Midbrain (tissue), 1 donor: ENCODE results near the gene RAP1GAP.
"Not testable (repeated sequence)": the region's sequence is repeated elsewhere in the genome, so short reads cannot be mapped to it uniquely, and the experiment has no call there.

Experiments
- DNase-seq: peaks from one replicate; lab custom pipeline; 2025; lab: John Stamatoyannopoulos, UW

RAP1GAP gene

GRCh38 chr1:21569820-21570527 is 99.2 kb downstream of the RAP1GAP start:
- DNase-seq = no peak

- DNase-seq = no peak
These were observed 100.3 kb downstream of the RAP1GAP start for GRCh38 chr1:21568809-21569385.

GRCh38 chr1:21568006-21568746 is 101.0 kb downstream of the RAP1GAP start:
- DNase-seq = no peak

GRCh38 chr1:21567241-21568005 is 101.7 kb downstream of the RAP1GAP start:
- DNase-seq = no peak

GRCh38 chr1:21566361-21566760 is 102.8 kb downstream of the RAP1GAP start:
- not testable (repeated sequence) for DNase-seq

GRCh38 chr1:21565285-21565684 is 103.9 kb downstream of the RAP1GAP start:
- DNase-seq = no peak

GRCh38 chr1:21564521-21565095 is 104.5 kb downstream of the RAP1GAP start:
- no peak for DNase-seq

GRCh38 chr1:21563971-21564370 is 105.2 kb downstream of the RAP1GAP start:
- DNase-seq = no peak

- no peak for DNase-seq
These were observed 106.3 kb downstream of the RAP1GAP start for GRCh38 chr1:21562896-21563295.

GRCh38 chr1:21560916-21561638 is 108.1 kb downstream of the RAP1GAP start:
- DNase-seq = no peak

GRCh38 chr1:21559788-21560567 is 109.2 kb downstream of the RAP1GAP start:
- DNase-seq = no peak

- no peak for DNase-seq
These were observed 115.8 kb downstream of the RAP1GAP start for GRCh38 chr1:21553116-21553926.

GRCh38 chr1:21552715-21553114 is 116.4 kb downstream of the RAP1GAP start:
- no peak for DNase-seq

- DNase-seq = no peak
These were observed 118.2 kb downstream of the RAP1GAP start for GRCh38 chr1:21550866-21551475.

GRCh38 chr1:21550097-21550496 is 119.1 kb downstream of the RAP1GAP start:
- DNase-seq = no peak

- DNase-seq = peak; percentile 63
These were observed 121.3 kb downstream of the RAP1GAP start for GRCh38 chr1:21547876-21548275.
